Esophagus muscularis mucosa (tissue), 4 donors: Measurements from ENCODE around the gene ARHGAP31.

ENCODE experiments used
- CTCF ChIP-seq, 3 experiments: fragments of 200-600 bp in 2 of 3; fragments of 450-650 bp in 1 of 3; sonication (generic) in 2 of 3; IDR thresholded peaks; one replicate each; pipeline ENCODE4 v1.5.1; 2017 to 2019; ENCODE audit warnings: antibody characterized with exemption in 3 of 3, mild to moderate bottlenecking in 2 of 3, moderate library complexity in 1 of 3
- EP300 ChIP-seq: sonication (generic); formaldehyde crosslinking; IDR thresholded peaks from one replicate; pipeline ENCODE4 v1.6.1; 2017; ENCODE audit warnings: antibody characterized with exemption
- POLR2A ChIP-seq: fragments of 450-650 bp; IDR thresholded peaks from one replicate; pipeline ENCODE4 v1.6.1; 2017; ENCODE audit warnings: antibody characterized with exemption, moderate library complexity, mild to moderate bottlenecking, low read depth
- POLR2AphosphoS5 ChIP-seq, 2 donors: sonication (generic); formaldehyde crosslinking; IDR thresholded peaks; one replicate each; pipeline ENCODE4 v1.6.1; 2017; ENCODE audit warnings: antibody characterized with exemption in 2 of 2

DNA sequence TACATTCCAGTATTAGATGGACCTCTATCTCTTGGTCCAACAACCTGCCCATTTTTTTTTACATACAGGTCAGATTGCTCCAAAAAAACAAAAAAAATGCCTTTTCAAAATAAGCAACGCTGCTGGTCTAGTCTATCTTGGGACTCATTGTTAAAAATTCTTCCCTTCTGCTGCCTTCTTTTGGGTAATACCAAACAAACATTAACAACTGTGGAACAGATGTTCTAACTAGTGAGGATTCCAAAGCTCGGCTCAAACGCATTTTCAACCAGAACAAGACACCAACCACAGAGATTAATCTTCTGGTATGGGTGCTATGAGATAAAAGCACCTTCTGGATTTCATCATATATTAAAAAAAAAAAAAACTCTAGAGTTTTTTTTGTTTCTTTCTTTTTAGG lies 24.7 kb downstream of the ARHGAP31 start:
- TF ChIP-seq CTCF (IDR thresholded peaks at IDR 0.05): no peak
- no peak for TF ChIP-seq POLR2A
- TF ChIP-seq EP300: no peak
- no peak for TF ChIP-seq POLR2AphosphoS5 (IDR thresholded peaks at IDR 0.05)
